ENCODE data around the gene SPRED3.

- TF ChIP-seq CTCF (IDR thresholded peaks at IDR 0.05; ENCODE audit: borderline replicate concordance, extremely low read depth, low read length, poor library complexity, severe bottlenecking), result no peak
- no peak for TF ChIP-seq EZH2 (IDR thresholded peaks at IDR 0.05; ENCODE audit: borderline replicate concordance, low read depth, low read length, severe bottlenecking)
Measured at GRCh38 chr19:38384209-38385027, 4.1 kb upstream of the SPRED3 start.

Measured in DND-41 (cell line).